Measurements from ENCODE around the gene REST. TPM values are rescaled to one million over a fixed set of nuclear protein-coding genes. Genes with fewer than 3 reads are reported as not detected.

Gene REST
- total and polyA plus RNA-seq, 2 of the 8 experiments (the other 6 are each of a cell fraction or from before 2014, with no cell fraction given) = 10.2 to 66.3 TPM

DNA sequence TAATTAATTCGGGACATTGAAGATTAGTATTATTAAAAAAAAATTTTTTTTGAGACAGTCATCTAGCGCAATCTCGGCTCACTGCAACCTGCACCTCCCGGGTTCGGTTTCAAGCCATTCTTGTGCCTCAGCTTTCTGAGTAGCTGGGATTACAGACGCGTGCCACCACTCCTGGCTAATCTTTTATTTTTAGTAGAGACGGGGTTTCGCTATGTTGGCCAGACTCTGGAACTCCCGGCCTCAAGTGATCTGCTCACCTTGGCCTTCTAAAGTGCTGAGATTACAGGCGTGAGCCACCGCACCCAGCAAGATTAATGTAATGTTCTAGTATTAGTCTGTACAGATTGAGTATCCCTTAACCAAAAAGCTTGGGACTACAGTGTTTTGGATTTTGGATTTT is 32.7 kb downstream of the REST start (continued):
- TF ChIP-seq SIRT6 (IDR thresholded peaks at IDR 0.05; ENCODE audit: low read length) (no peak), BCL11A (IDR thresholded peaks at IDR 0.05; ENCODE audit: low read depth in 2 of 2, low read length in 2 of 2) (no peak), POU5F1 (IDR thresholded peaks at IDR 0.05; ENCODE audit: low read depth, low read length) (no peak), GABPA (IDR thresholded peaks at IDR 0.05; ENCODE audit: borderline replicate concordance, insufficient read depth, low read length) (no peak), TBP (IDR thresholded peaks at IDR 0.05; ENCODE audit: low read depth, low read length) (no peak), EGR1 (IDR thresholded peaks at IDR 0.05; ENCODE audit: borderline replicate concordance, low read depth, low read length) (no peak), SP2 (IDR thresholded peaks at IDR 0.05; ENCODE audit: low read length) (no peak), RAD21 (IDR thresholded peaks at IDR 0.05 in 1 of 2, conservative IDR thresholded peaks at IDR 0.05 in 1 of 2; ENCODE audit: low read depth in 2 of 2, low read length in 2 of 2) (no peak)

All from H1 (cell line).